Fibroblast of mammary gland (primary cell): ENCODE results near the gene MSI2.

Source experiments
- DNase-seq: peaks from one replicate; pipeline ENCODE4 v3.0.0-alpha.2; 2010; ENCODE audit warnings: low read depth
- H3K4me3 ChIP-seq: 2 replicates; pipeline ENCODE4 v1.5.1; 2011; ENCODE audit warnings: low read depth, mild to moderate bottlenecking, low read length, moderate library complexity; ENCODE audit not compliant: control insufficient read depth
- TF ChIP-seq, protein P1 (sequence below): conservative IDR thresholded peaks from 2 replicates; pipeline ENCODE4 v1.5.1; 2011; ENCODE audit warnings: low read depth, low read length, inconsistent platforms; ENCODE audit not compliant: control insufficient read depth, insufficient read depth

Gene MSI2

GRCh38 chr17:57343717-57344116 lies 87.4 kb downstream of the MSI2 start:
- H3K4me3 ChIP-seq = no peak overlapping the region
- no peak for DNase-seq
- TF ChIP-seq, protein P1, sequence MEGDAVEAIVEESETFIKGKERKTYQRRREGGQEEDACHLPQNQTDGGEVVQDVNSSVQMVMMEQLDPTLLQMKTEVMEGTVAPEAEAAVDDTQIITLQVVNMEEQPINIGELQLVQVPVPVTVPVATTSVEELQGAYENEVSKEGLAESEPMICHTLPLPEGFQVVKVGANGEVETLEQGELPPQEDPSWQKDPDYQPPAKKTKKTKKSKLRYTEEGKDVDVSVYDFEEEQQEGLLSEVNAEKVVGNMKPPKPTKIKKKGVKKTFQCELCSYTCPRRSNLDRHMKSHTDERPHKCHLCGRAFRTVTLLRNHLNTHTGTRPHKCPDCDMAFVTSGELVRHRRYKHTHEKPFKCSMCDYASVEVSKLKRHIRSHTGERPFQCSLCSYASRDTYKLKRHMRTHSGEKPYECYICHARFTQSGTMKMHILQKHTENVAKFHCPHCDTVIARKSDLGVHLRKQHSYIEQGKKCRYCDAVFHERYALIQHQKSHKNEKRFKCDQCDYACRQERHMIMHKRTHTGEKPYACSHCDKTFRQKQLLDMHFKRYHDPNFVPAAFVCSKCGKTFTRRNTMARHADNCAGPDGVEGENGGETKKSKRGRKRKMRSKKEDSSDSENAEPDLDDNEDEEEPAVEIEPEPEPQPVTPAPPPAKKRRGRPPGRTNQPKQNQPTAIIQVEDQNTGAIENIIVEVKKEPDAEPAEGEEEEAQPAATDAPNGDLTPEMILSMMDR = no peak

DNA sequence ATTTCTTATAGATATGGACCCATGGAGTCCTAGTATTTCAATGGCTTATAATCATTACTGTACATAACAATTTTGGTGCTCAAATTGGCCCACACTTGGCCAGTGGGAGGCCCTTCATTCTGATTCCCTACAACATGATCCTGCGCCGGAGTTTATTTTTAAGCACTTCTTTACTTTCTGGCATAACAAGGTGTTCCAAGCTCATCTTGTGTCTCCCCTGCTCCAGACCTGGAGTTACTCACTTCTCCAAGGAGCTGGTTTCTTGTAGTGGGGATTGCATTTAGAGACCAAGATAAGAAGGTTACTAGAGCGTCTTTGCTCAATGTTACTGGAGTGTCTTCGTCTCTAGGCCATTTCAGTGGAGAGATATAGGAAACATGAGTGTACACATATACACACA lies 87.9 kb downstream of the MSI2 start:
- TF ChIP-seq, protein P1 = no peak
- no peak overlapping the region for H3K4me3 ChIP-seq

DNA sequence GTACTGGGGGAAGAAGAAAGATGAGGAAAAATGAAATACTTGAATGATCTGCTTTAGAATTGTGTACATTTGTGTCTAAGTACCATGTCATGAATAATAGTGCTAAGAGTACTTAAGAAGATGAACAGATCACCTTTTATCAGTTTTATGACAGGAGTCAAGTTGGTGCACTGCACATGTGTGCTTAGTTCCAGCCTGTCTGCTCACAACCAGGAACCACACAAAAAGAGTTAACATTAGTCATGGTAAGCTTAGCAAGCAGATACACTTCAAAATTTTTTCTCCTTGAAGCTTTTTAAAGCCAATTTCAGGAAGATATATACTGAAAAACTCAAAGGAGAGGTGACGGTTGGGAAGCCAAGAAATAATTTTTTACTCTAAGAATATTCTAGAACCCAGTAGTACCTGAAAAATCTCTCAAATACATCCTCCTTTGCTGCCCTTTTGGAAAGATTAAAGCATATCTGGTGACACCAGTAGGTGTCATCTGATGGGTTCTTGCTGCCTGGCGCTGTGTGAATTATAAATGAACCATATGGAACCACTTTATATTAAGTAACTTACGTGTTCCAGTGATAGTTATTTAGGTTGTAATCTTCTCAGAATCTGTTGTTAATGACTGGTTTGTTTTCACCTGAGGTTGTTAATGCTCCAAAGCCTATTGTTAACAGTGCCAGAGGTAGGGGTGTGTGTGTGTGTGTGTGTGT lies 93.4 kb downstream of the MSI2 start:
- DNase-seq = no peak
- H3K4me3 ChIP-seq = no peak overlapping the region
- TF ChIP-seq, protein P1 = no peak

More for the DNA sequence above, 87.9 kb downstream of the MSI2 start:
- no peak for DNase-seq

DNA sequence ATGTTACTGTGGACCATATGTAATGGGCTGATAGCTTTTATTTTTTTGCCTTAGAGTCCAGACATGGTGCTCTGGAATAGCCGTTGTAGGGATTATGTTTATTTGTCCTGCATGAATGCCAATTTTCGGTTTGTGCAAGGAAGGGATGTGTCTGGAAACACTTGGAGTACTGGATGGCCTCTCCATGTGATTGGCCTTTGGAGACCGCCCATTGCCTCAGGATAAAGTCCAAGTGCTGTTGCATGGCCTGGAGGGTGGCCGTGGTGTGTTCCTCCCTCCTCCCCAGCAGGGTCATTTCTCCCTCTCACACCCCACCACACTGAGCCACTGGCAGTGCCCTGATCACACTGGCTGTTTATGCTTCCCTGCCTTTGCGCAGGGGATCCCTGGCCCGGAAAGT lies 93.9 kb downstream of the MSI2 start:
- TF ChIP-seq, protein P1 = no peak
- H3K4me3 ChIP-seq = no peak overlapping the region
- DNase-seq = no peak

GRCh38 chr17:57352665-57353175 lies 96.4 kb downstream of the MSI2 start:
- no peak for DNase-seq
- TF ChIP-seq, protein P1 = no peak
- no peak overlapping the region for H3K4me3 ChIP-seq

DNA sequence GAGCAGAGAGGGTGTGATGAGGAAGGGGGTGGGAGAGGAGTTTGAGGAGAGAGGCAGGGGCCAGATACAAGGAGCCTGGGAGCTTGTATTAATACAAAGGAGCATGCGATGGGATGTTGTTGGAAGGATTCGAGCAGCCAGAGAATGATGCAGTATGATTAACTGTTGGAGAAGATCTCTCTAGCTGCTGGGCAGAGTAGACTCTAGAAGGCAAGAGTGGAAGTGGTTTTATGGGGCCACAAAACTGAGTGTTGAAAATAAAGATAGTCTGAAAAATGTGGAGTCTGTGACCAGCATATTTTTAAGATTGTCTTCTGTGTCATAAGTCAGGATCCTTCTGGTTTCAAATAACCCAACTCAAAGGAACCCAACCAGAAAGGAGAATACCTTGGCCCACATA lies 98.3 kb downstream of the MSI2 start:
- DNase-seq = no peak
- TF ChIP-seq, protein P1 = no peak
- no peak overlapping the region for H3K4me3 ChIP-seq
